ENCODE measurements around the gene PWWP3B. TPM values are rescaled to one million over a fixed set of nuclear protein-coding genes. Genes with fewer than 3 reads are reported as not detected.

PWWP3B gene
- polyA plus RNA-seq, 1 of the 3 experiments (the other 2 are of a cell fraction) = not detected

- WGBS (ENCODE audit: low lambda C conversion rate) = 0% methylated on average over 1 of the region's 1 CpG
- H3F3A ChIP-seq (replicated peaks; ENCODE audit: insufficient read depth) = no peaks in the 10 kb centered on the region
- no peaks in the 10 kb centered on the region for H3K4me1 ChIP-seq (ENCODE audit: control insufficient read depth in 1 of 2, insufficient read depth in 2 of 2, low read depth in 1 of 2, low read length in 1 of 2)
- H3K9me2 ChIP-seq = no peaks in the 10 kb centered on the region
- no peak overlapping the region for H2AFZ ChIP-seq (ENCODE audit: low read depth)
- H4K20me1 ChIP-seq (ENCODE audit: insufficient read depth) = no peaks in the 10 kb centered on the region
- no peak overlapping the region for H3K9ac ChIP-seq
- no peaks in the 10 kb centered on the region for H3K79me2 ChIP-seq (ENCODE audit: insufficient read depth)
- H3K27ac ChIP-seq (ENCODE audit: low read depth in 2 of 2, low read length in 1 of 2) = no peak overlapping the region
- H3K4me2 ChIP-seq = no peak overlapping the region
- POLR2A ChIA-PET = no interaction called here
- no peaks in the 10 kb centered on the region for H3K36me3 ChIP-seq (replicated peaks in 1 of 2; ENCODE audit: control insufficient read depth in 1 of 2, insufficient read depth in 2 of 2, low read length in 1 of 2)
- no peaks in the 10 kb centered on the region for H3K9me3 ChIP-seq
- TF ChIP-seq EP300 (IDR thresholded peaks at IDR 0.05; ENCODE audit: borderline replicate concordance in 1 of 2, low read depth in 1 of 2, low read length in 1 of 2) = no peak
- TF ChIP-seq GATA2 (CRISPR knock-in tag; IDR thresholded peaks at IDR 0.05) = no peak
- TF ChIP-seq REST (IDR thresholded peaks at IDR 0.05; ENCODE audit: low read depth, low read length) = no peak
- no peak for TF ChIP-seq IRF3 (IDR thresholded peaks at IDR 0.05; ENCODE audit: low read depth, low read length)
- TF ChIP-seq MEF2A (IDR thresholded peaks at IDR 0.05; ENCODE audit: borderline replicate concordance, low read depth) = no peak
- no peak for TF ChIP-seq RFX5 (IDR thresholded peaks at IDR 0.05; ENCODE audit: low read length)
- TF ChIP-seq MAX (IDR thresholded peaks at IDR 0.05; ENCODE audit: low read depth) = no peak
- TF ChIP-seq ELF1 (IDR thresholded peaks at IDR 0.05) = no peak
- no peak for TF ChIP-seq YY1 (IDR thresholded peaks at IDR 0.05; ENCODE audit: low read depth)
- TF ChIP-seq PBX3 (IDR thresholded peaks at IDR 0.05) = no peak
- TF ChIP-seq GABPA (IDR thresholded peaks at IDR 0.05; ENCODE audit: low read depth) = no peak
- TF ChIP-seq RAD21 (IDR thresholded peaks at IDR 0.05; ENCODE audit: low read length) = no peak
- TF ChIP-seq NRF1 (IDR thresholded peaks at IDR 0.05; ENCODE audit: low read depth, low read length) = no peak
- TF ChIP-seq RXRA (IDR thresholded peaks at IDR 0.05; ENCODE audit: borderline replicate concordance, low read depth) = no peak
- TF ChIP-seq TCF12 (IDR thresholded peaks at IDR 0.05) = no peak
- TF ChIP-seq USF1 (IDR thresholded peaks at IDR 0.05; ENCODE audit: borderline replicate concordance, low read depth) = no peak
- no peak overlapping the region for H3K4me3 ChIP-seq (ENCODE audit: low read depth in 2 of 2, low read length in 1 of 2)
- CTCF ChIA-PET = no interaction called here
- no peaks in the 10 kb centered on the region; the same call in 1 of the 2 replicates for H3K27me3 ChIP-seq (ENCODE audit: insufficient read depth)
- no peak for DNase-seq
Measured at GRCh38 chrX:106208154-106208553, 40.0 kb downstream of the PWWP3B start.

Other genes starting within 250 kb of the PWWP3B start
- gene SERPINA7, start 129.6 kb upstream of the PWWP3B start, polyA plus RNA-seq (2012; rRNA removed) = not detected in 2 replicates

Data from SK-N-SH (cell line).